ENCODE data around the gene MET. TPM values are rescaled to one million over a fixed set of nuclear protein-coding genes. Genes with fewer than 3 reads are reported as not detected.
"Not testable (repeated sequence)": the region's sequence is repeated elsewhere in the genome, so short reads cannot be mapped to it uniquely, and the experiment has no call there.

Gene MET
- total RNA-seq, 1 experiment from 2014 or later, result 200 TPM

GRCh38 chr7:116757283-116757682 is 85.3 kb downstream of the MET start:
- Histone ChIP-seq H3K4me2 (ENCODE audit: low read length) (no peak overlapping the region), H3K9me2 (ENCODE audit: insufficient read depth) (no peaks in the 10 kb centered on the region), H3K27me3 (ENCODE audit: insufficient read depth, low read length) (no peaks in the 10 kb centered on the region), H3K36me3 (ENCODE audit: control insufficient read depth in 1 of 2, insufficient read depth in 2 of 2, low read length in 2 of 2) (peaks cover 53 to 75% of the 10 kb centered on the region in 2 experiments), H3K9ac (ENCODE audit: low read length) (no peak overlapping the region), H3K27ac (ENCODE audit: low read depth, low read length) (peak overlapping the region; percentile 2; the same call in 1 of the 2 replicates), H3K79me2 (ENCODE audit: insufficient read depth, low read length) (peaks cover 77% of the 10 kb centered on the region), H4K20me1 (ENCODE audit: insufficient read depth) (no peaks in the 10 kb centered on the region), H2AFZ (ENCODE audit: low read depth, low read length, poor library complexity, severe bottlenecking) (no peak overlapping the region), H3K4me1 (ENCODE audit: control insufficient read depth in 1 of 2, insufficient read depth in 2 of 2, low read length in 2 of 2) (peaks cover 0 to 11% of the 10 kb centered on the region in 2 experiments; a peak in 2 of 4 replicates), H3K4me3 (replicated peaks in 1 of 2; ENCODE audit: low read depth in 1 of 2, low read length in 2 of 2) (no peak overlapping the region), H3K9me3 (ENCODE audit: control insufficient read depth in 1 of 2, insufficient read depth in 1 of 2, low read depth in 1 of 2, low read length in 2 of 2) (no peaks in the 10 kb centered on the region)
- no TSS peak for BruUV-seq (replicated peaks)
- POLR2A ChIA-PET, result no interaction called here
- CTCF ChIA-PET, result no interaction called here
- DNase-seq (ENCODE audit: low read depth, low spot score) (no peak), ATAC-seq (no peak)
- RAD21 ChIA-PET (ENCODE audit: low non-redundant PET in 1 of 2, low total read pairs in 2 of 2, uncharacterized antibody in 2 of 2, unreplicated experiment in 2 of 2), result no interaction called here
- intact Hi-C loops (cut with micrococcal nuclease), result no loop called here
- TF ChIP-seq ZNF274 (IDR thresholded peaks at IDR 0.05; ENCODE audit: low read depth, low read length), result no peak
- no peak for TF ChIP-seq POLR2A (IDR thresholded peaks at IDR 0.05; ENCODE audit: borderline replicate concordance, extremely low read depth, insufficient read depth, insufficient read length)
- TF ChIP-seq CEBPB (IDR thresholded peaks at IDR 0.05; ENCODE audit: low read depth), result no peak
- no peak for TF ChIP-seq REST (IDR thresholded peaks at IDR 0.05; ENCODE audit: low read depth)
- TF ChIP-seq RAD21 (IDR thresholded peaks at IDR 0.05; ENCODE audit: low read depth), result no peak
- no peak for TF ChIP-seq MAX (IDR thresholded peaks at IDR 0.05)
- no peak for TF ChIP-seq POLR2AphosphoS5 (IDR thresholded peaks at IDR 0.05; ENCODE audit: low read depth, low read length)
- TF ChIP-seq ZBTB33 (IDR thresholded peaks at IDR 0.05; ENCODE audit: extremely low read depth, insufficient replicate concordance, low read length), result no peak
- TF ChIP-seq FOSL1 (IDR thresholded peaks at IDR 0.05; ENCODE audit: low read depth), result no peak
- TF ChIP-seq ELF1 (IDR thresholded peaks at IDR 0.05; ENCODE audit: borderline replicate concordance, low read depth), result no peak
- no peak for TF ChIP-seq EGR1 (IDR thresholded peaks at IDR 0.05; ENCODE audit: low read depth)
- TF ChIP-seq YY1 (IDR thresholded peaks at IDR 0.05; ENCODE audit: extremely low read depth, insufficient replicate concordance, low read depth, low read length), result no peak
- TF ChIP-seq EZH2phosphoT487 (IDR thresholded peaks at IDR 0.05; ENCODE audit: borderline replicate concordance), result no peak
- no peak for TF ChIP-seq CBX3 (IDR thresholded peaks at IDR 0.05; ENCODE audit: low read depth)

- BruUV-seq (replicated peaks); H2AFZ ChIP-seq (ENCODE audit: low read depth, low read length, poor library complexity, severe bottlenecking); H3K4me3 ChIP-seq (replicated peaks in 1 of 2; ENCODE audit: low read depth in 1 of 2, low read length in 2 of 2); H4K20me1 ChIP-seq (ENCODE audit: insufficient read depth); DNase-seq (ENCODE audit: low read depth, low spot score); H3K9ac ChIP-seq (ENCODE audit: low read length); H3K27me3 ChIP-seq (ENCODE audit: insufficient read depth, low read length); ATAC-seq; POLR2A ChIA-PET; H3K4me2 ChIP-seq (ENCODE audit: low read length); RAD21 ChIA-PET (ENCODE audit: low non-redundant PET in 1 of 2, low total read pairs in 2 of 2, uncharacterized antibody in 2 of 2, unreplicated experiment in 2 of 2); H3K9me2 ChIP-seq (ENCODE audit: insufficient read depth); CTCF ChIA-PET; H3K9me3 ChIP-seq (ENCODE audit: control insufficient read depth in 1 of 2, insufficient read depth in 1 of 2, low read depth in 1 of 2, low read length in 2 of 2); intact Hi-C loops (cut with micrococcal nuclease): not testable (repeated sequence)
- H3K4me1 ChIP-seq (ENCODE audit: control insufficient read depth in 1 of 2, insufficient read depth in 2 of 2, low read length in 2 of 2), result peaks cover 0 to 15% of the 10 kb centered on the region in 2 experiments; a peak in 2 of 4 replicates
- H3K36me3 ChIP-seq (ENCODE audit: control insufficient read depth in 1 of 2, insufficient read depth in 2 of 2, low read length in 2 of 2), result peaks cover 51 to 87% of the 10 kb centered on the region in 2 experiments
- H3K27ac ChIP-seq (ENCODE audit: low read depth, low read length), result peak overlapping the region; percentile 9; the same call in 1 of the 2 replicates
- peaks cover 71% of the 10 kb centered on the region for H3K79me2 ChIP-seq (ENCODE audit: insufficient read depth, low read length)
These were observed 87.6 kb downstream of the MET start for GRCh38 chr7:116759642-116760041.

All from HCT116 (cell line).